Transverse colon (tissue), 4 donors: ENCODE data around the gene RAPGEF4. TPM values are rescaled to one million over a fixed set of nuclear protein-coding genes. Genes with fewer than 3 reads are reported as not detected.

ENCODE experiments used
- DNase-seq: peaks from one replicate; pipeline ENCODE4 v3.0.0-alpha.2; 2019
- H3K27ac ChIP-seq, 4 donors: fragments of 200-600 bp; sonication (generic); 2 replicates each; pipeline ENCODE4 v1.5.1; 2016 to 2018; ENCODE audit warnings: inconsistent platforms in 4 of 4
- H3K27me3 ChIP-seq: fragments of 200-600 bp; sonication (generic); 2 replicates; pipeline ENCODE4 v1.5.1; 2017; ENCODE audit warnings: inconsistent platforms
- H3K36me3 ChIP-seq, 4 donors: fragments of 200-600 bp; sonication (generic); 2 replicates each; pipeline ENCODE4 v1.5.1; 2017 to 2019; ENCODE audit warnings: inconsistent platforms in 4 of 4
- H3K4me1 ChIP-seq, 4 donors: fragments of 200-600 bp; sonication (generic); 2 replicates each; pipeline ENCODE4 v1.5.1; 2017 to 2020; ENCODE audit warnings: inconsistent platforms in 4 of 4
- H3K4me3 ChIP-seq, 4 donors: fragments of 200-600 bp; sonication (generic); 1 replicate in 1 of 4; 2 replicates in 3 of 4; pipeline versions ENCODE4 v1.5.1 to v1.6.1; 2017 to 2019; ENCODE audit warnings: inconsistent platforms in 4 of 4
- H3K9me3 ChIP-seq, 2 donors: fragments of 200-600 bp; sonication (generic); 2 replicates each; pipeline ENCODE4 v1.5.1; 2017 to 2019; ENCODE audit warnings: inconsistent platforms in 2 of 2
- EP300 ChIP-seq: sonication (generic); formaldehyde crosslinking; IDR thresholded peaks from one replicate; pipeline ENCODE4 v1.6.1; 2017; ENCODE audit warnings: antibody characterized with exemption, low read depth
- POLR2A ChIP-seq: fragments of 450-650 bp; IDR thresholded peaks from one replicate; pipeline ENCODE4 v1.6.1; 2016; ENCODE audit warnings: antibody characterized with exemption, mild to moderate bottlenecking, moderate library complexity
- POLR2AphosphoS5 ChIP-seq, 3 donors: sonication (generic); formaldehyde crosslinking; IDR thresholded peaks; one replicate each; pipeline ENCODE4 v1.6.1; 2016; ENCODE audit warnings: antibody characterized with exemption in 3 of 3
- WGBS, 2 donors: methylation state at CpG; one replicate each; pipeline ENCODE4 v1.1.5; 2018; ENCODE audit warnings: low coverage in 1 of 2; 5-methylcytosine and 5-hydroxymethylcytosine counted together
- in situ Hi-C, 4 donors: fragments of 200-750 bp; cut with MboI; loops; one replicate each; pipeline versions ENCODE4 v1.15.0 to v1.15.1; 2017; ENCODE audit warnings: low sequenced_read_pairs in 3 of 4, low pct_ligation_motif_present in 1 of 4, low pct_unique_long_range_greater_than_20kb in 1 of 4
- intact Hi-C: fragments of 100-400 bp; cut with DNase I; formaldehyde crosslinking; loops from one replicate; pipeline ENCODE4 v1.15.1; 2023; ENCODE audit warnings: low total_unique reads
- total RNA-seq, 4 donors: library from RNA; depleted of rRNA; stranded (reverse); fragments of >200 nt; gene quantifications; one replicate each; pipeline ENCODE4 v1.1.0, GENCODE V29; 2016
- TF ChIP-seq, protein P1 (sequence below), 5 experiments: fragments of 200-600 bp in 3 of 5; fragments of 450-650 bp in 2 of 5; sonication (generic) in 3 of 5; IDR thresholded peaks; 1 replicate in 2 of 5; 2 replicates in 3 of 5; pipeline ENCODE4 v1.5.1; 2016 to 2017; ENCODE audit warnings: antibody characterized with exemption in 5 of 5, inconsistent platforms in 3 of 5, mild to moderate bottlenecking in 2 of 5, moderate library complexity in 1 of 5

RAPGEF4 gene
- total RNA-seq = 10 to 100 TPM in 1 of 4 donors, 1 to 10 TPM in 2, not detected in 1; 1.4 to 12.3 (median 2.2) TPM

DNA sequence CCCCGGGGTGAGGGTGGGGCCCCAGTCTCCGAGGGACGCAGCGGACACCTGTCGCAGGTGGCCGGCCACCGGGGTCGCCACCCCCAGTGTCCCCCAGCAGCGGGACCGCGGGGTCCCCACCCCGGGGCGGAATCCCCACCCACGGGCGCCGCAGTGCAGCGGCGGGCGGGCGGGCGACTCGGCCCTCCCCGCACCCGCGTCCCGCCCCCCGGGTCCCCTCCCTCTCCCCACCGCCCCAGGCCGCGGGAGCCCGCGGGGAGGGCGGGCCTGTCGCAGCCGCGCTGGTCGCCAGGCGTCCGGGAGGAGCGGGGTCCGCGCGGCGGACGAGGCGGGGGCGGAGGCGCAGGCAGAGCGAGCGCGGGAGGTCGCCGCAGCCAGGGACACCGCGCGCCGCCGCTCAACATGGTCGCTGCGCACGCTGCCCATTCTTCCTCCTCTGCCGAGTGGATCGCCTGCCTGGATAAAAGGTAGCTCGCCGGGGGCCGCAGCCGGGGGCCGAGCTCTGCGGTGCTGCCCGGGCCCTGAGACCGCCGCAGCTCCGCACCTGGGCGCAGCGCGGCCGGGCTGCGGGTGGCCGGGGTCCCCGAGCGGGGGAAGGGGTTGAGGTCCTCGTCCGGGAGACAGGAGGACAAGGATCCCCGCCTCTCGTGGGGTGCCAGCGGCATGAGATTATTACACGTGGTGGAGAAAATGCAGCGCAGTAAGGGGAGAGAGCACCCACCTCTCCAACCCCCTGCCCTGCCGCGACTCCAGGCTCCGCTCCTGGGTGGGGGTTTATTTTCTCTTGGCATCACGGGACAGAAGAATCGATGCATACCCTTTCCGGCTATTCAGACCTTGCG is at the start of gene RAPGEF4:
TSS of gene RAPGEF4 (plus strand) at position 264 of the 842 bp plus-strand sequence. CDS start at position 403, 139 bp downstream.
- H3K4me1 ChIP-seq = peaks cover 0 to 14% (median 13%) of the 10 kb centered on the region in 4 donors
- whole genome bisulfite sequencing, 2 donors = 6% methylated on average over 59 of the region's 95 CpGs; no CpG with 5 or more reads in 1 of the 2 donors
- no peak within 1 kb of the TSS for H3K27ac ChIP-seq
- TF ChIP-seq POLR2AphosphoS5 (IDR thresholded peaks at IDR 0.05) (no peak), POLR2A (no peak), EP300 (no peak)
- DNase-seq = no peak
- peak within 1 kb of the TSS; percentile 8 to 45 (median 36) for H3K4me3 ChIP-seq
- H3K36me3 ChIP-seq = no peaks in the 10 kb centered on the region
- intact Hi-C loops (no loop called here), in situ Hi-C loops (no loop called here)
- peaks cover 80% of the 10 kb centered on the region for H3K27me3 ChIP-seq
- H3K9me3 ChIP-seq = no peaks in the 10 kb centered on the region

DNA sequence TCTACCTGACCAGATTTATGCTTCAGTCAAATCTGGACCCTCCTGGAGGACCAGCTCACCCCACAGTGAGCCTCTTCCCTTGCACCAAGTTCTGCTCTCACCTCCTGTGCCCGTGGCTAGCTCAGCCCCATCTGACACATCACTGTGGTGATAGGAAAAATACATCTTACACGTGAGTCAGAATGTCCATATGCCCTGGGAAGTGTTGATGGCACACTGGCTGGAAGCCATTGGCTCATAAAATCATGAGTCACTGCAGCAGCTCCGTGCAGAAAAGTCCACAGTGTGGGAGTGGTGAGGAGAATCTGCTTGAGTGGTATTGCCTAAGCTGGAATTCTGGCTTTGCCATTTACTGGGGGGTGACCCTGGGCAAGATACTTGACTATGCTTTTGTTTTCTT is 42.6 kb upstream of the RAPGEF4 start:
- peak; percentile 83 for DNase-seq
- Histone ChIP-seq H3K27me3 (no peaks in the 10 kb centered on the region), H3K9me3 (no peaks in the 10 kb centered on the region), H3K4me1 (peaks cover 6 to 10% (median 8%) of the 10 kb centered on the region in 4 donors), H3K36me3 (no peaks in the 10 kb centered on the region), H3K4me3 (no peak overlapping the region), H3K27ac (no peak overlapping the region)
- TF ChIP-seq POLR2AphosphoS5 (IDR thresholded peaks at IDR 0.05) = peak; percentile 67 to 85 (median 82)
- TF ChIP-seq, protein P1, sequence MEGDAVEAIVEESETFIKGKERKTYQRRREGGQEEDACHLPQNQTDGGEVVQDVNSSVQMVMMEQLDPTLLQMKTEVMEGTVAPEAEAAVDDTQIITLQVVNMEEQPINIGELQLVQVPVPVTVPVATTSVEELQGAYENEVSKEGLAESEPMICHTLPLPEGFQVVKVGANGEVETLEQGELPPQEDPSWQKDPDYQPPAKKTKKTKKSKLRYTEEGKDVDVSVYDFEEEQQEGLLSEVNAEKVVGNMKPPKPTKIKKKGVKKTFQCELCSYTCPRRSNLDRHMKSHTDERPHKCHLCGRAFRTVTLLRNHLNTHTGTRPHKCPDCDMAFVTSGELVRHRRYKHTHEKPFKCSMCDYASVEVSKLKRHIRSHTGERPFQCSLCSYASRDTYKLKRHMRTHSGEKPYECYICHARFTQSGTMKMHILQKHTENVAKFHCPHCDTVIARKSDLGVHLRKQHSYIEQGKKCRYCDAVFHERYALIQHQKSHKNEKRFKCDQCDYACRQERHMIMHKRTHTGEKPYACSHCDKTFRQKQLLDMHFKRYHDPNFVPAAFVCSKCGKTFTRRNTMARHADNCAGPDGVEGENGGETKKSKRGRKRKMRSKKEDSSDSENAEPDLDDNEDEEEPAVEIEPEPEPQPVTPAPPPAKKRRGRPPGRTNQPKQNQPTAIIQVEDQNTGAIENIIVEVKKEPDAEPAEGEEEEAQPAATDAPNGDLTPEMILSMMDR (IDR thresholded peaks at IDR 0.05) = no peak
- intact Hi-C loops = no loop called here
- in situ Hi-C loops = no loop called here
- WGBS, 2 donors = 0 to 10% methylated on average over 1 to 3 of the region's 3 CpGs

DNA sequence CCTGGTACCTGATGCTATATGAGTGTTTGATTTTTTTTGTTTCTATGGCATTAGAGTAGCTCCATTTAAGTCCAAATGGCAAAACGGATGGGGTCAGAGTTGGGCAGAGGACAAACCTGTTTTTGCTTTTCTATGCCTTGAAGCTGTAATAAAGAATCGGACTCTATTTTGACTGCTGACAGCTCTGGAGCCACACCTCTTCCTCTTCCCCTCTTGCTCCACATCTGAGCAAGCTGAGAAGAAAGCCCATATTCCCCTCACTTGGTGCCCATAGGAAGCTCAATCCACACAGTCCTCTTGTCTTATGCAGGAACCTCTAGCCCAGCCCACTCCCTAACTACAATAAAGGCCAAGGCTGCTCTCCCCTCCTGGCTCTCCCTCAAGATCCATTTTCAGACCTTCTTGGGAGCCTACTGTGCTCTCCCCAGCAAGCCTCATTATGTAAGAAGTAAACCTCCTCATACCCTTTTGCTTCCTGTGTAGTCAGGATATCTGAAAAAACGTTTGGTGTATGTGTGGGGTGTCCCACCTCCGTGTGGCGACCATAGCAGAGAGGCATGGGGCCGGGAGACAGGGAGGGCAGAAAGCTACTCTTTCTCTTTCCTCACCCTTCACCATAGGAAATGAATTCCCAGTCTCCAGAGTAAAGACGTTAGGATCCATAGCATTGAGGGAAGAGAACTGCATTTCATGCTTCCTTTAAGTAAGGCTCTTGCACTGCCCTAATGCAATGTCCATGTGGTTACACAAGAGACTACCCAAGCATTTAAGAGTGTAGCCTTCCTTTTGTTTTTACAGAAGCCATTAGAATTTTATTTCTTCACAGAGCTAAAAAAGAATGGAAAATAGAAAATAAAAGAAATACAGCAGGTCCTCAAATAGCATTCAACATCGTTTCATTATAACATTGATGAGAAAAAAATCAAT is 41.9 kb upstream of the RAPGEF4 start:
- no peak overlapping the region for H3K27ac ChIP-seq
- no peaks in the 10 kb centered on the region for H3K9me3 ChIP-seq
- WGBS, 2 donors = 66 to 70% methylated on average over 3 to 8 of the region's 8 CpGs
- TF ChIP-seq EP300 = no peak
- TF ChIP-seq POLR2AphosphoS5 (IDR thresholded peaks at IDR 0.05) = no peak
- TF ChIP-seq, protein P1 (IDR thresholded peaks at IDR 0.05) = no peak
- no peak for TF ChIP-seq POLR2A
- peaks cover 6 to 10% (median 8%) of the 10 kb centered on the region in 4 donors for H3K4me1 ChIP-seq
- H3K4me3 ChIP-seq = no peak overlapping the region
- in situ Hi-C loops = no loop called here
- no peaks in the 10 kb centered on the region for H3K36me3 ChIP-seq
- intact Hi-C loops = no loop called here
- H3K27me3 ChIP-seq = no peaks in the 10 kb centered on the region
- no peak for DNase-seq

DNA sequence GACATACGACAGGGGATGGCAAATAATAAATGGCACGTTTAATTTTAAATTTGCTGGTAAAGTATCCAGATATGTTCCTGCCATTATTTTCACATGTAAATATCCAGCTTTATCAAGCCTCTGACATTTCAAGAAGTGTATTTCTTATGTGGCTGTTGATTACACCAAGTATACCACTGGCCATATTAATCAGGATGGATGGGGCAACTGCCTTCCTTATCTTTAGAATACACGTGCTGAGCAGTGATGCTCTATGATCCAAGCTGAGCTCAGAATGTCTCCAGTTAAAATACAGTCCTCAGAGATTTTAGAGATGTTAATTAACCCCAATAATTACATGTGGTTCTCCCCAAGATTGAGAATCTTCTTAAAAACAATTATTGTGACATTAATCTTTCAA is 38.3 kb upstream of the RAPGEF4 start:
- Histone ChIP-seq H3K27me3 (no peaks in the 10 kb centered on the region), H3K4me3 (no peak overlapping the region), H3K4me1 (peaks cover 6 to 10% (median 8%) of the 10 kb centered on the region in 4 donors), H3K36me3 (no peaks in the 10 kb centered on the region), H3K9me3 (no peaks in the 10 kb centered on the region), H3K27ac (no peak overlapping the region)
- intact Hi-C loops = no loop called here
- TF ChIP-seq EP300 = no peak
- TF ChIP-seq POLR2A = no peak
- WGBS, 2 donors = 81 to 94% methylated on average over 2 to 3 of the region's 3 CpGs
- no peak for DNase-seq
- in situ Hi-C loops = no loop called here
